Mesendoderm (in vitro differentiated cells): Measurements from ENCODE around the gene TBX5.
A peak's percentile ranks its signal among the peaks of the same experiment; 100 is the strongest.

ENCODE experiments used
- DNase-seq: peaks from one replicate; pipeline ENCODE4 v3.0.0; 2013
- H2AK5ac ChIP-seq: 2 replicates; pipeline ENCODE4 v1.6.1; 2013; ENCODE audit warnings: low read length, inconsistent platforms
- H2BK120ac ChIP-seq: 2 replicates; pipeline ENCODE4 v1.6.1; 2013; ENCODE audit warnings: low read depth, mild to moderate bottlenecking, low read length, moderate library complexity, mixed read lengths
- H2BK15ac ChIP-seq: replicated peaks from 2 replicates; pipeline ENCODE4 v1.6.1; 2013; ENCODE audit warnings: low read depth, mild to moderate bottlenecking, moderate library complexity
- H2BK5ac ChIP-seq: 2 replicates; pipeline ENCODE4 v1.6.1; 2013; ENCODE audit warnings: low read length, inconsistent platforms
- H3K18ac ChIP-seq: 2 replicates; pipeline ENCODE4 v1.6.1; 2013; ENCODE audit warnings: mild to moderate bottlenecking, low read length, mixed read lengths
- H3K23ac ChIP-seq: one replicate; pipeline ENCODE4 v1.6.1; 2013; ENCODE audit warnings: low read length
- H3K27ac ChIP-seq: 2 replicates; pipeline ENCODE4 v1.5.1; 2013; ENCODE audit warnings: low read depth, mild to moderate bottlenecking, inconsistent platforms, low read length, moderate library complexity
- H3K27me3 ChIP-seq: 2 replicates; pipeline ENCODE4 v1.6.1; 2013; ENCODE audit warnings: low read length, control low read depth, mild to moderate bottlenecking, inconsistent platforms; ENCODE audit not compliant: insufficient read depth, poor library complexity
- H3K36me3 ChIP-seq: 2 replicates; pipeline ENCODE4 v1.6.1; 2013; ENCODE audit warnings: low read length, inconsistent platforms; ENCODE audit not compliant: control insufficient read depth, insufficient read depth
- H3K4ac ChIP-seq: one replicate; pipeline ENCODE4 v1.6.1; 2013; ENCODE audit warnings: low read depth, mild to moderate bottlenecking, low read length, moderate library complexity
- H3K4me1 ChIP-seq: 2 replicates; pipeline ENCODE4 v1.6.1; 2013; ENCODE audit warnings: low read depth, low read length, inconsistent platforms; ENCODE audit not compliant: control insufficient read depth
- H3K4me2 ChIP-seq: 2 replicates; pipeline ENCODE4 v1.6.1; 2013; ENCODE audit warnings: low read length
- H3K4me3 ChIP-seq: 2 replicates; pipeline ENCODE4 v1.5.1; 2013; ENCODE audit warnings: mild to moderate bottlenecking, low read length
- H3K56ac ChIP-seq: one replicate; pipeline ENCODE4 v1.6.1; 2013; ENCODE audit warnings: low read length
- H3K79me1 ChIP-seq: 2 replicates; pipeline ENCODE4 v1.6.1; 2013; ENCODE audit warnings: low read length, inconsistent platforms
- H3K79me2 ChIP-seq: 2 replicates; pipeline ENCODE4 v1.6.1; 2013; ENCODE audit warnings: mild to moderate bottlenecking, low read length; ENCODE audit not compliant: control insufficient read depth, insufficient read depth
- H3K9ac ChIP-seq: 2 replicates; pipeline ENCODE4 v1.6.1; 2013; ENCODE audit warnings: low read length, inconsistent platforms
- H4K5ac ChIP-seq: one replicate; pipeline ENCODE4 v1.6.1; 2013; ENCODE audit warnings: low read length
- H4K8ac ChIP-seq: one replicate; pipeline ENCODE4 v1.6.1; 2013; ENCODE audit warnings: low read depth, mild to moderate bottlenecking, control low read depth, low read length, moderate library complexity
- WGBS: extraction: QIAGEN DNeasy Blood & Tissue Kit; methylation state at CpG from one replicate; pipeline ENCODE4 v1.1.7; 2013; ENCODE audit warnings: low lambda C conversion rate, missing lambda C conversion rate; ENCODE audit not compliant: insufficient coverage; ENCODE audit errors: extremely low coverage; 5-methylcytosine and 5-hydroxymethylcytosine counted together

Gene TBX5

DNA sequence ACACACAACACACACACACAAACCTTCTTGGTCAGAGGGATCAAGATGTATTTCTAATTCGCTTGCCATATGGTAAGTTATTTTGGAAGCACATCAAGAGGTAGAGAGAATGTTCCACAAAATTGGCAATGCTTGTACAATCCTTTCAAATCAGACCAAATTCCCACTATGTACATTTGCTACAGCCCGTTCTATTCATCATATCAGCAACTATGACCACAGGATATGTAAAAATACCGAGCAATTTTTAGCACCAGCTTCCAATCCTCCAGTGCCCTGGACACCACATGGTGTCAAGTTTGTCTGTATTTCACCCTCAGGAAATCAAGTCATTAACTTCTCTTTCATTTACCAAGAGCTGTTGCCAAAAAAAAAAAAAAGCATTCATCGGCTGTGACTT lies 21.2 kb downstream of the TBX5 start:
- Histone ChIP-seq H3K27ac (no peak overlapping the region), H3K23ac (no peak overlapping the region), H3K9ac (no peak overlapping the region), H4K8ac (no peak overlapping the region), H3K79me1 (no peaks in the 10 kb centered on the region), H4K5ac (no peak overlapping the region), H3K4me3 (no peak overlapping the region), H3K4me1 (no peaks in the 10 kb centered on the region), H3K18ac (no peak overlapping the region), H2BK5ac (no peak overlapping the region), H3K36me3 (no peaks in the 10 kb centered on the region), H3K4ac (no peak overlapping the region), H2AK5ac (no peak overlapping the region), H3K27me3 (no peaks in the 10 kb centered on the region), H3K56ac (no peak overlapping the region), H3K79me2 (no peaks in the 10 kb centered on the region), H3K4me2 (no peak overlapping the region), H2BK15ac (no peak overlapping the region), H2BK120ac (no peak overlapping the region)
- no CpG with 5 or more reads among the region's 4 CpGs for WGBS
- no peak for DNase-seq

DNA sequence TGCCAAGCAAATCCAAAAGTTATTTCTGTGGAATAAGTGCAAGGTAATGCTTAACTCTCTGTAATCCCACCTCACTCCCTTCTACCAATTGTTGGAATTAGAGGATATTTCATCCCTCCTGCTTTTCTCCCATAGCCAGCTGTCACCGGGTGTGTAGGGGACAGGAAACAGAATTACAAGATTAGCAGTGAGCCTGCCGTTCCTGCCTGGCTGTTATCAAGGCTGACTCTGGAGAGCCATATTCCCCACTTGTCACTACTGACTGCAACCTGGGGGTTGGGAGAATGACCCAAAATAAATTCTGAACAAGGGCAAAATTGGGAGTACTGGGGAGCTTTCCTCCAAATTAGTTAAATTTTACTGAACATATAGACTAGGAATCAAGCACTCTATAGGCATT lies 24.8 kb downstream of the TBX5 start:
- no peak overlapping the region for H2BK15ac ChIP-seq
- no peaks in the 10 kb centered on the region for H3K79me2 ChIP-seq
- no peak overlapping the region for H3K27ac ChIP-seq
- H3K23ac ChIP-seq, result no peak overlapping the region
- H3K4me2 ChIP-seq, result no peak overlapping the region
- H2BK5ac ChIP-seq, result no peak overlapping the region
- H3K56ac ChIP-seq, result no peak overlapping the region
- H4K8ac ChIP-seq, result no peak overlapping the region
- no peak for DNase-seq
- H4K5ac ChIP-seq, result no peak overlapping the region
- no peaks in the 10 kb centered on the region for H3K36me3 ChIP-seq
- H3K9ac ChIP-seq, result no peak overlapping the region
- H3K79me1 ChIP-seq, result no peaks in the 10 kb centered on the region
- no peak overlapping the region for H3K4ac ChIP-seq
- H3K4me1 ChIP-seq, result no peaks in the 10 kb centered on the region
- H2BK120ac ChIP-seq, result no peak overlapping the region
- H3K18ac ChIP-seq, result no peak overlapping the region
- no peaks in the 10 kb centered on the region for H3K27me3 ChIP-seq
- H2AK5ac ChIP-seq, result no peak overlapping the region
- WGBS, result no CpG with 5 or more reads among the region's 2 CpGs
- no peak overlapping the region for H3K4me3 ChIP-seq

DNA sequence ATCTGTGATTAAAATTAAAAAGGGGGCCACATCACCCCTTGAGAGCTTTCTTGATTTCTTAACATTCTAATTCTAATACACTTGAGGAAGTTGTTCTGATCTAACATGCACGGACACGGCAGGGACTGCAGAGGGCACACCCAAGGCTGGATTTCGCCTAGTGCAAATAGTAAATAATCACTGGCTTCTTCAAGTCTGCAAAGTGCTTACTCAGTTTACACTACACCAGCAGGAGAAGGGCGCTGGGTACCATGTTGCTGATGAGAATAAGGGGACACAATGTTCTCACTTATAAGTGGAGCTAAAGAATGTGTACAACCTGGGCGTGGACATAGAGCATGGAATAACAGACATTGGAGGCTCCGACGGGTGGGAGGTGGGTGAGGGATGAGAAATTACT lies 34.2 kb downstream of the TBX5 start:
- no peak for DNase-seq
- no peak overlapping the region for H2AK5ac ChIP-seq
- H3K18ac ChIP-seq, result no peak overlapping the region
- H3K23ac ChIP-seq, result no peak overlapping the region
- no peak overlapping the region for H3K4me3 ChIP-seq
- no peaks in the 10 kb centered on the region for H3K79me1 ChIP-seq
- H3K79me2 ChIP-seq, result no peaks in the 10 kb centered on the region
- H3K56ac ChIP-seq, result no peak overlapping the region
- H4K8ac ChIP-seq, result no peak overlapping the region
- H3K4me2 ChIP-seq, result no peak overlapping the region
- no peak overlapping the region for H2BK15ac ChIP-seq
- H3K27me3 ChIP-seq, result no peaks in the 10 kb centered on the region
- no peak overlapping the region for H3K4ac ChIP-seq
- no peak overlapping the region for H4K5ac ChIP-seq
- no peaks in the 10 kb centered on the region for H3K36me3 ChIP-seq
- H2BK120ac ChIP-seq, result no peak overlapping the region
- no CpG with 5 or more reads among the region's 7 CpGs for WGBS
- H3K9ac ChIP-seq, result no peak overlapping the region
- peaks cover 2% of the 10 kb centered on the region for H3K4me1 ChIP-seq
- H2BK5ac ChIP-seq, result no peak overlapping the region
- H3K27ac ChIP-seq, result no peak overlapping the region

DNA sequence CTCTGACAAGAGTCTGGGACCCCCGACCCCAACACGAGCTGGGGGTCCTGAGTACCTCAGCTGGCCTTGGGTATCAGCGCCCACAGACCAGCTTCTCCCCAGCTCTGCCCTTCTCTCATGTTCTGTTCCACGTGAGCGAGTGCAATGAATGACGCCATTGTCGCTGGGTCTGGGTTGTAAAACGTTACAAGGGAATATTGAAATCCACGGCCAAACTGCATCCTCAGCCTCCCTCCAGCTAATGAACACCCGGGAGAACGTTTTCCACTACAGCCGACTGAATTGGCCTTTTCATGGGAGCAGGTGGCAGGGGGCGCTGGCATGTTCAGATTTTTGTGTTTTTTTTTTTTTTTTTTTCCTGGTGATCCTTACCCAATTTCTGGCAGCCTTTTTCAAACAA lies 34.7 kb downstream of the TBX5 start:
- Histone ChIP-seq H3K4ac (no peak overlapping the region), H3K4me2 (no peak overlapping the region), H3K23ac (no peak overlapping the region), H3K79me2 (no peaks in the 10 kb centered on the region), H3K27me3 (no peaks in the 10 kb centered on the region), H3K56ac (no peak overlapping the region), H2AK5ac (no peak overlapping the region), H3K4me3 (no peak overlapping the region), H4K5ac (no peak overlapping the region), H3K4me1 (peaks cover 2% of the 10 kb centered on the region), H4K8ac (no peak overlapping the region), H2BK15ac (no peak overlapping the region), H3K36me3 (no peaks in the 10 kb centered on the region), H3K27ac (no peak overlapping the region), H2BK120ac (no peak overlapping the region), H3K79me1 (no peaks in the 10 kb centered on the region), H3K9ac (no peak overlapping the region), H3K18ac (no peak overlapping the region), H2BK5ac (no peak overlapping the region)
- WGBS, result no CpG with 5 or more reads among the region's 13 CpGs
- no peak for DNase-seq

DNA sequence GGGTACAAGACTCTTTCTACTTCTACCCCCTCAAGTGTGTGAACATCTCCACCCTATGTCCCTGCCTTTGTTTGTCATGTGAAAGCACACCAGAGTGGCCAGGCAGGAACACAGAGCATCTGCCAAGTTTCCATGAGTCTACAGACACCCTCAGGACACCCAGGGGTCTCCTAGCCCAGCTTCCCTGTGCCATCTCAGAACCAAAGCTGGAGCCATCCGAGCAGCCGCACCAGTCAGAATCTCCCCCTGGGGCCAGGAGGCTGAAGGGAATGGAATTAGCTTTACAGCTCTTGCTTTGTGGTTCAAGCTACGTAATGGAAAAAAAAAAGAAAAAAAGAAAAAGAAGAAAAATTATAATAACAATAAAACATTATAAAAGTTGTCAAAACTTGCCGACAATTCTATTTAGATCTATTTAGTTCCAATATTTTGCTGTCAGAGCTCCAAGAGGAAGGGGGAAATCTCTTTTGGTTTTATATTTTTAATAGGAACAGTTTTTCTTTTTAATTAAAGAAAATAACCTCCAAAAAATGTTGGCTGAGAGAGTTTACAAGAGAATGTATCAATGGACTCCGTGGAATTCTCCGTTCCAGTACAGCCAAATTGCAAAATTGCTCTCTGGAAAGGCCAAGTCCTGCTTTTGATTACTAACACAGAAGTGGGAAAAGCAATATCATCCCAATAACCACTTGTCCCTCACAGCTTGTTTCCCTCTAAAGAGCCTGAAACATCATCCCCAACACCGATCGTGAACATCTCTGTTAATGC lies 37.1 kb downstream of the TBX5 start:
- Histone ChIP-seq H4K5ac (no peak overlapping the region), H3K4me2 (no peak overlapping the region), H3K27ac (no peak overlapping the region), H2BK15ac (no peak overlapping the region), H3K18ac (no peak overlapping the region), H3K4me3 (no peak overlapping the region), H3K4me1 (peaks cover 2% of the 10 kb centered on the region), H4K8ac (no peak overlapping the region), H3K4ac (no peak overlapping the region), H3K79me2 (no peaks in the 10 kb centered on the region), H3K36me3 (no peaks in the 10 kb centered on the region), H3K79me1 (no peaks in the 10 kb centered on the region), H3K9ac (no peak overlapping the region), H3K56ac (no peak overlapping the region), H3K23ac (no peak overlapping the region), H2BK120ac (no peak overlapping the region), H2AK5ac (no peak overlapping the region), H3K27me3 (no peaks in the 10 kb centered on the region), H2BK5ac (no peak overlapping the region)
- no CpG with 5 or more reads among the region's 8 CpGs for WGBS
- DNase-seq, result no peak

DNA sequence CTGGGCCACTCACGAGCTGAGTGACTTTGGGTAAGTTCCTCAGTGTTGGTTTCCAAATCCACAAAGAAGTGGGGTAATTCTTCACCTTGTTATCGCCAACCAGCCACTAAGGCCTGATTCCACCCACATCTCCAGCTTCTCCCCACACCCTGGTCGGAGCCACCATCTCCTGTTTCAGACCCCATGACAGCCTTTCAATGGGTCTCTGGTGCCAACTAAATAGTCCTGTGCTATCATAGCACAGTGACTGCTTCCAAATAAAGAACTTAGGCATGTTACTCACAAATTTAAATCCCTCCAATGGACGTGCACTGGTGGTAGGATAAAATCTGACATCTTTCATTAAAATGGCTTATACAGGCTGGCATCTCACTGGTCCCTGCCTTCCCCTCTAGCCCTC lies 44.0 kb downstream of the TBX5 start:
- Histone ChIP-seq H4K8ac (no peak overlapping the region), H3K4ac (no peak overlapping the region), H3K79me2 (no peaks in the 10 kb centered on the region), H2BK5ac (peak overlapping the region; percentile 42), H2BK120ac (no peak overlapping the region), H3K36me3 (no peaks in the 10 kb centered on the region), H3K4me3 (no peak overlapping the region), H2BK15ac (no peak overlapping the region), H4K5ac (no peak overlapping the region), H3K23ac (peak overlapping the region; percentile 90), H3K4me1 (peaks cover 7% of the 10 kb centered on the region), H2AK5ac (no peak overlapping the region), H3K79me1 (no peaks in the 10 kb centered on the region), H3K27me3 (no peaks in the 10 kb centered on the region), H3K18ac (no peak overlapping the region), H3K4me2 (no peak overlapping the region), H3K9ac (no peak overlapping the region), H3K56ac (peak overlapping the region; percentile 26), H3K27ac (peak overlapping the region; percentile 62)
- DNase-seq, result no peak
- WGBS, result no CpG with 5 or more reads among the region's 4 CpGs
